SK-N-SH treated with all-trans-retinoic acid at 6 μM for 48 hours (cell line): ENCODE results near the gene ZBTB22.
A peak's percentile ranks its signal among the peaks of the same experiment; 100 is the strongest.

ENCODE experiments used
- ATAC-seq: fragments of 200-7000 bp; cut with Tn5 transposase; 3 replicates; pipeline ENCODE4 v1.9.1; 2020; ENCODE audit warnings: mild to moderate bottlenecking, moderate library complexity
- BACH2 ChIP-seq: fragments of 250-450 bp; sonication (Bioruptor Pico); IDR thresholded peaks from 2 replicates; pipeline ENCODE4 v1.9.0; 2021; ENCODE audit warnings: mild to moderate bottlenecking, borderline replicate concordance
- TCF4 ChIP-seq: fragments of 250-450 bp; sonication (Bioruptor Pico); IDR thresholded peaks from 2 replicates; pipeline ENCODE4 v1.8.0; 2021; ENCODE audit warnings: mild to moderate bottlenecking, moderate library complexity, borderline replicate concordance
- ZFP3 ChIP-seq: fragments of 250-450 bp; sonication (Bioruptor Pico); IDR thresholded peaks from 2 replicates; pipeline ENCODE4 v1.5.0; 2020; ENCODE audit warnings: mild to moderate bottlenecking, moderate library complexity
- ZNF8 ChIP-seq: fragments of 450-650 bp; formaldehyde crosslinking; IDR thresholded peaks from 2 replicates; pipeline ENCODE4 v1.5.0; 2020; ENCODE audit warnings: mild to moderate bottlenecking, moderate library complexity
- TF ChIP-seq, protein P1 (sequence below): fragments of 250-450 bp; sonication (Bioruptor Pico); IDR thresholded peaks from 2 replicates; pipeline ENCODE4 v1.8.0; 2020; ENCODE audit warnings: mild to moderate bottlenecking, moderate library complexity, borderline replicate concordance
- TF ChIP-seq, protein P2 (sequence below): fragments of 250-450 bp; sonication (Bioruptor Pico); IDR thresholded peaks from 2 replicates; pipeline ENCODE4 v1.8.0; 2021; ENCODE audit warnings: low read depth, mild to moderate bottlenecking, moderate library complexity, borderline replicate concordance
- TF ChIP-seq, protein P3 (sequence below): fragments of 250-450 bp; sonication (Bioruptor Pico); IDR thresholded peaks from 2 replicates; pipeline ENCODE4 v1.5.0; 2020; ENCODE audit warnings: mild to moderate bottlenecking, moderate library complexity
- TF ChIP-seq, protein P4 (sequence below): fragments of 250-450 bp; sonication (Bioruptor Pico); IDR thresholded peaks from 2 replicates; pipeline ENCODE4 v1.5.1; 2021; ENCODE audit warnings: mild to moderate bottlenecking, moderate library complexity

Gene ZBTB22

DNA sequence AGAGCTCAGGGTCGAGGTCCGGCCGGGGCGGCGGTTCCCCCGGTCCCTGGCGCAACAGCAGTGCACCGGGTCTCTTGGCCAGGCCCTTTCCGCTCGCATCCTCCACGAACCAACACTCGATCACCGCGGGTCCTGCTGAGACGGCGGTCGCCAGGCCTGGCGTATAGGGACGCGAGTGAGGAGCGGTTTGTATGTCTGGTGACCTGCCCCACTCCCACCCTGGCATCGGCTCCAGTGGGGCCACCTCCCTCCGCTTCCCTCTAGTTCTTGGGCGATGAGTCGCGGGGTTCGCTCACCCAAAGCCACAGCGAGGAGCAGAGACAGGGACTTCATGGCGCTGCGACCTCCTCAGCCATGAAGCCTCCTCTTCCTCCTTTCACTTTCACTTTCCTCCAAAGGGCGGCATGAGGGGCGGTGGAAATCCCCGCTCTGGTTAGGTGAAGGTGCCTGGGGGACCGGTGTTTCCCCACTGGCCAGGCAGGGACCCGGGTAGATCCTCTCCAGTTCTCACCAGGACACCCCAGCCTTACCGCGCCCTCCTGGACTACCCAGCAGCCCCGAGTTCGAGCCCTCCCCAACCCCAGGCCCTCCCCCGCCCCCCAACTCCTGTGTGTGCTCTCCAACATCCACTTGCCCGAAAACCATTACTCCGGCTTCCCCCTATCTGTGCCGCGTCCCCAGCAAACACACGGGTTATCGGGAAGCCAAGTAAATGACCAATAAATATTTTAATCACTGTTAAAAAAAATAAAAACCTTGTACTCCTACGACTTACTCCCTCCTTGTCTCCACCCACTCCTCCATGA, 3.6 kb downstream of the ZBTB22 start, which contains the start of gene TAPBP (continued):
- TF ChIP-seq, protein P1, sequence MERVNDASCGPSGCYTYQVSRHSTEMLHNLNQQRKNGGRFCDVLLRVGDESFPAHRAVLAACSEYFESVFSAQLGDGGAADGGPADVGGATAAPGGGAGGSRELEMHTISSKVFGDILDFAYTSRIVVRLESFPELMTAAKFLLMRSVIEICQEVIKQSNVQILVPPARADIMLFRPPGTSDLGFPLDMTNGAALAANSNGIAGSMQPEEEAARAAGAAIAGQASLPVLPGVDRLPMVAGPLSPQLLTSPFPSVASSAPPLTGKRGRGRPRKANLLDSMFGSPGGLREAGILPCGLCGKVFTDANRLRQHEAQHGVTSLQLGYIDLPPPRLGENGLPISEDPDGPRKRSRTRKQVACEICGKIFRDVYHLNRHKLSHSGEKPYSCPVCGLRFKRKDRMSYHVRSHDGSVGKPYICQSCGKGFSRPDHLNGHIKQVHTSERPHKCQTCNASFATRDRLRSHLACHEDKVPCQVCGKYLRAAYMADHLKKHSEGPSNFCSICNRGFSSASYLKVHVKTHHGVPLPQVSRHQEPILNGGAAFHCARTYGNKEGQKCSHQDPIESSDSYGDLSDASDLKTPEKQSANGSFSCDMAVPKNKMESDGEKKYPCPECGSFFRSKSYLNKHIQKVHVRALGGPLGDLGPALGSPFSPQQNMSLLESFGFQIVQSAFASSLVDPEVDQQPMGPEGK: no peak
- TF ChIP-seq, protein P2, sequence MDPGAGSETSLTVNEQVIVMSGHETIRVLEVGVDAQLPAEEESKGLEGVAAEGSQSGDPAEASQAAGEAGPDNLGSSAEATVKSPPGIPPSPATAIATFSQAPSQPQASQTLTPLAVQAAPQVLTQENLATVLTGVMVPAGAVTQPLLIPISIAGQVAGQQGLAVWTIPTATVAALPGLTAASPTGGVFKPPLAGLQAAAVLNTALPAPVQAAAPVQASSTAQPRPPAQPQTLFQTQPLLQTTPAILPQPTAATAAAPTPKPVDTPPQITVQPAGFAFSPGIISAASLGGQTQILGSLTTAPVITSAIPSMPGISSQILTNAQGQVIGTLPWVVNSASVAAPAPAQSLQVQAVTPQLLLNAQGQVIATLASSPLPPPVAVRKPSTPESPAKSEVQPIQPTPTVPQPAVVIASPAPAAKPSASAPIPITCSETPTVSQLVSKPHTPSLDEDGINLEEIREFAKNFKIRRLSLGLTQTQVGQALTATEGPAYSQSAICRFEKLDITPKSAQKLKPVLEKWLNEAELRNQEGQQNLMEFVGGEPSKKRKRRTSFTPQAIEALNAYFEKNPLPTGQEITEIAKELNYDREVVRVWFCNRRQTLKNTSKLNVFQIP (CRISPR knock-in tag): no peak

DNA sequence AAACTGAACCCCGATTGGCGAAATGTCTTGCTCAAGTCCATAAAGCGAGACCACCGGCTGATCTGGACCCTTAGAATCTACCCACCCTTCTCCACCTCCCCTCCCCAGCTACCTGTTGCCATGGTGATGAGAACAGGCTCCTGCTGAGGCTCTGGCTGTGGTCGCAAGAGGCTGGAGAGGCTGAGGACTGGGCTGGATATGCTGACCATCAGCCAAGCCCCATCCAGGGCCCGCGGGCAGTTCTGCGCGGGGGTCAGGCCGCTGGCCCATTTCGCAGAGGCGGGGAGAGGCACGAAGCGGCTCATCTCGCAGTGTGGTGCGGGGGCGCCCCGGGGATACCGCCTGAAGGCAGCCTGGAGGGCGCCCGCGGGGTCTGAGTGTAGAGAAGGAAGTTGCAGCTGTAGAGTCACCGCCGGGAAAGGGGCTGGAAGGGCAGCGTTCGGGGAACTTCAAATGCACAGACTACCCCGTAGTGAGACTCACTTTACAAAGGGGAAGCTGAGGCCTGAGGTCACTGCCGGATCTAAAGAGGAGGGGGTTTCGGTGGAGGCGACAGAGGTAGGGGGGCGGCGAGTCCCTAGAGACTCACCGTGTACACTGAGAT, 4.3 kb downstream of the ZBTB22 start:
- TF ChIP-seq, protein P3, sequence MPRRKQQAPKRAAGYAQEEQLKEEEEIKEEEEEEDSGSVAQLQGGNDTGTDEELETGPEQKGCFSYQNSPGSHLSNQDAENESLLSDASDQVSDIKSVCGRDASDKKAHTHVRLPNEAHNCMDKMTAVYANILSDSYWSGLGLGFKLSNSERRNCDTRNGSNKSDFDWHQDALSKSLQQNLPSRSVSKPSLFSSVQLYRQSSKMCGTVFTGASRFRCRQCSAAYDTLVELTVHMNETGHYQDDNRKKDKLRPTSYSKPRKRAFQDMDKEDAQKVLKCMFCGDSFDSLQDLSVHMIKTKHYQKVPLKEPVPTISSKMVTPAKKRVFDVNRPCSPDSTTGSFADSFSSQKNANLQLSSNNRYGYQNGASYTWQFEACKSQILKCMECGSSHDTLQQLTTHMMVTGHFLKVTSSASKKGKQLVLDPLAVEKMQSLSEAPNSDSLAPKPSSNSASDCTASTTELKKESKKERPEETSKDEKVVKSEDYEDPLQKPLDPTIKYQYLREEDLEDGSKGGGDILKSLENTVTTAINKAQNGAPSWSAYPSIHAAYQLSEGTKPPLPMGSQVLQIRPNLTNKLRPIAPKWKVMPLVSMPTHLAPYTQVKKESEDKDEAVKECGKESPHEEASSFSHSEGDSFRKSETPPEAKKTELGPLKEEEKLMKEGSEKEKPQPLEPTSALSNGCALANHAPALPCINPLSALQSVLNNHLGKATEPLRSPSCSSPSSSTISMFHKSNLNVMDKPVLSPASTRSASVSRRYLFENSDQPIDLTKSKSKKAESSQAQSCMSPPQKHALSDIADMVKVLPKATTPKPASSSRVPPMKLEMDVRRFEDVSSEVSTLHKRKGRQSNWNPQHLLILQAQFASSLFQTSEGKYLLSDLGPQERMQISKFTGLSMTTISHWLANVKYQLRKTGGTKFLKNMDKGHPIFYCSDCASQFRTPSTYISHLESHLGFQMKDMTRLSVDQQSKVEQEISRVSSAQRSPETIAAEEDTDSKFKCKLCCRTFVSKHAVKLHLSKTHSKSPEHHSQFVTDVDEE (CRISPR knock-in tag): no peak
- TF ChIP-seq ZFP3 (CRISPR knock-in tag): no peak
- peak; percentile 22 for ATAC-seq

GRCh38 chr6:33312361-33313104, 5.0 kb downstream of the ZBTB22 start:
- ATAC-seq: peak; percentile 72
- TF ChIP-seq BACH2 (CRISPR knock-in tag) (no peak), ZNF8 (CRISPR knock-in tag) (no peak)
- TF ChIP-seq, protein P3 (CRISPR knock-in tag): no peak

GRCh38 chr6:33306356-33306755, 11.2 kb downstream of the ZBTB22 start:
- no peak for ATAC-seq
- peak; percentile 29; the same call in 1 of the 2 replicates for TF ChIP-seq TCF4 (CRISPR knock-in tag)
- TF ChIP-seq, protein P4, sequence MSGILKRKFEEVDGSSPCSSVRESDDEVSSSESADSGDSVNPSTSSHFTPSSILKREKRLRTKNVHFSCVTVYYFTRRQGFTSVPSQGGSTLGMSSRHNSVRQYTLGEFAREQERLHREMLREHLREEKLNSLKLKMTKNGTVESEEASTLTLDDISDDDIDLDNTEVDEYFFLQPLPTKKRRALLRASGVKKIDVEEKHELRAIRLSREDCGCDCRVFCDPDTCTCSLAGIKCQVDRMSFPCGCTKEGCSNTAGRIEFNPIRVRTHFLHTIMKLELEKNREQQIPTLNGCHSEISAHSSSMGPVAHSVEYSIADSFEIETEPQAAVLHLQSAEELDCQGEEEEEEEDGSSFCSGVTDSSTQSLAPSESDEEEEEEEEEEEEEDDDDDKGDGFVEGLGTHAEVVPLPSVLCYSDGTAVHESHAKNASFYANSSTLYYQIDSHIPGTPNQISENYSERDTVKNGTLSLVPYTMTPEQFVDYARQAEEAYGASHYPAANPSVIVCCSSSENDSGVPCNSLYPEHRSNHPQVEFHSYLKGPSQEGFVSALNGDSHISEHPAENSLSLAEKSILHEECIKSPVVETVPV: no peak

DNA sequence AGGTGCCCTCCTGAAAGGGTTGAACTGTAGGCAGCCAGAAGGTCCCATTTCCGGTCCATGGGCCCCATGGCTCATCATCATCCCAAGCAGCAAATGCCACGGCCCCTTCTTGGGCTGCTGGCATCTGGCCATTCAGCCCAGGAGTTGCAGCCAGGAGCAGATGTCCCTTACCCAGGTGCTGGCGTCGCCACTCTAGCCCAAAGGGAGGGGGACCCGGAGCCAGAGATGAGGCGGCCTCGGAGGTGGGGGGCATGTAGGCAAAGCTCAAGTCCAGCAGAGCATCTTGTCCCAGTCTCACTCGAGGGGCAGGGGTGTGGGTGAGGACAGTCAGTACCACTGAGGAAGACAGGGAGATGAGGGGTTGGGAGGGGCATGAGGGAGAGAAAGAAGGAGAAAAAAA, 12.5 kb downstream of the ZBTB22 start:
- ATAC-seq: no peak
- TF ChIP-seq, protein P3 (CRISPR knock-in tag): no peak
- TF ChIP-seq ZFP3 (CRISPR knock-in tag): no peak
